HG03342 (cell line): ENCODE data around the gene ACOX2.
"Not testable (repeated sequence)": the region's sequence is repeated elsewhere in the genome, so short reads cannot be mapped to it uniquely, and the experiment has no call there.

Experiments used
- ATAC-seq: cut with Tn5 transposase; IDR thresholded peaks from one replicate; pipeline ENCODE4 v1.9.1; 2021; ENCODE audit warnings: mild to moderate bottlenecking, moderate library complexity; ENCODE audit not compliant: unreplicated experiment

ACOX2 gene

GRCh38 chr3:58535531-58536500 is 1.2 kb downstream of the ACOX2 start:
- ATAC-seq: no peak

DNA sequence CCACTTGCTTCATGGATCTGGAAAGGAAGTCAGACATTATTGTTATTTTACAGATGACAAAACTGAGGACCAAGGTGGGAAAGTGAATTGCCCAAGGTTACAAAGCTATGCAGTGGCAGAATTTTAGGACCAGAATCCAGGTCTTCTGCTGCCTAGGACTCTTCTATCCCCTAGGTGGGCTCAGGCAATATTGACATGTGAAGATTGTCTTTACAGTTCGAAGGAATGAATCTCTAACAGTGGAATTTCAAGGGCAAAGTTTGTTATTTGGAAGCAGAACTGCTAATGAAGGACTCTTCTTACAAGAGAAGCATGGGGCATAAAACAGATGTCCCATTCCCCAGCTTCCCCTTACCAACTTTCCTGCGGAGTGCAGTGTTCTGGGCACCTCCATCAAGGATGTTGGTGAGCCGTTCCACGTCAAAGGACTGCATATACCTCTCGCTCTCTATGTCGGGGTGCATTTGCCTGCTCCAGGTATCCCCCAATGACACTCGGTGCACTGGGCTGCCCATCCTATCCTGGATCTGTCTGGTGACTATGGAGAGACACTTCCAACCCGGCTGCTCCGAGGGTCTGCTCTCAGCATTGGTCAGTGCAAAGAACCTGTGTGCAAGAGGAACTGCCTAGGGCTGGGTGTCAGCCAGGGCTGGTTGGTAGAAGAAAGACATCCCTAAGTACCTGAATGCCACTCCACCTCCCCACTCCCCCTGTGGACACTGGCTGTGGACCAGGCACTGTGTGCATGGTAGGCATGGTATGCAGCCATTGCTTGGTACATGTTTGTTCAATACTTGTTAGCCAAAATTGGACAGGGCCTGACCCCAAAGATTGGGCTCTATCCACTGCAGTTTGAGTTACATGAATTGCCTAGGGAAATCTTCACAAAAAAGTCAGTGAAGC is 2.1 kb downstream of the ACOX2 start:
- ATAC-seq: no peak

DNA sequence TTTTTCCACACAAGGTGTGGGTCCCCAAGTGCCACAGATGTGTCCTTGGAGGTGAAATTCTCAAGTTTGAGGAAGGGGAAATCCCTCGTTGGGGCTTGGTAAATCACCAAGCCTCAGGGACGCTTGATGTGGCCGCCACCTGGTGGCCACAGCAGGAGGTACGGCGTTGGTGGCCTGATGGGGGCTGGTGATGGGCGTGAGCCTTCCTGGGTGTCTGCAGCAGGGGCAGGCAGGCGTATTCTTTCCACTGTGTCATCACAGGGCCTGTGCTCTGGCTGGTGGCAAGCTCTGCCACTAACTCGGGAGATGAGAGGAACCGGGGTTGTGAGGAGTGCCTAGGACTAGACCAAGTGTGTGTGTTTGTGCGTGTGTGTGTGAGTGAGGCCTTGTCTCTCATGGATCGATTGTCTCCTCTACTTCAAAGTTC is 4.2 kb downstream of the ACOX2 start:
- ATAC-seq: peak; percentile 93

- no peak for ATAC-seq
Observed at GRCh38 chr3:58531956-58532355, 5.0 kb downstream of the ACOX2 start.

- no peak for ATAC-seq
Observed at GRCh38 chr3:58531555-58531954, 5.4 kb downstream of the ACOX2 start.

DNA sequence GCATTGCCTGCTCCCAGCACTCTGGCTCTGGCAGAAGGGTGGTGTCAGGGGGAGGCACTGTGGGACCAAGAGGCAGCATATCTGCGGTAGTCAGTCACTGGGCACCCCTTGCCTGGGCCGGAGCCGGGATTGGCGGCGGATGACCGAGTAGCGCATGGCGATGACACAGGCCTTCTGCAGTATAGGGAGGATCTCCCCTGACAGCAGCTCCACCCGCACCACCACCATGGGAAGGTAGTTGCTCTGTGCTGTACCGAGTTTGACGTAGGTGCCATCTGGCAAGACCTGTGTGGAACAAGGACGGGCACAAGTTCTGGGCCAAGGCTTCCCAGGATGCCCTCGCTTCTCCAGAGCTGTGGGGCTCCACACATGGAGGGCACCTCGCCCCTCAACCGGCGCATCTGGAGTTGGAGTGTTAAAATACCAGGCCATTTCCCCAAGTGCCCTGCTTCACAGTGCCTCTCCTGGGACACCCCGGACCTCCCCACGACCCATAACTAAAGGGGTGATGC is 6.6 kb downstream of the ACOX2 start:
- ATAC-seq: no peak

- ATAC-seq: no peak
Observed at GRCh38 chr3:58529516-58530353, 7.3 kb downstream of the ACOX2 start.

- no peak for ATAC-seq
Observed at GRCh38 chr3:58528629-58529028, 8.4 kb downstream of the ACOX2 start.

DNA sequence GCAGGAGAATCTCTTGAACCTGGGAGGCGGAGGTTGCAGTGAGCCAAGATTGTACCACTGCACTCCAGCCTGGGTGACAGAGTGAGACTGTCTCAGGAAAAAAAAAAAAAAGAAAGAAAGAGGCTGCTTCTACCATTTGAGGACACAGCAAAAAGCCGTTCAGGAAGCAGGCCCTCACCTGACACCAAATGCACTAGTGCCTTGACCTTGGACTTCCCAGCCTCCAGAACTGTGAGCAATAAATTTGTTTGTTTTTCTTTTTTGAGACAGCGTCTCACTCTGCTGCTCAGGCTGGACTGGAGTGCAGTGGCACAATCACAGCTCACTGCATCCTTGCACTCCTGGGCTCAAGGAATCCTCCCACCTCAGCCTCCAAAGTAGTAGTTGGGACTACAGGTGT is 9.6 kb downstream of the ACOX2 start:
- not testable (repeated sequence) for ATAC-seq

DNA sequence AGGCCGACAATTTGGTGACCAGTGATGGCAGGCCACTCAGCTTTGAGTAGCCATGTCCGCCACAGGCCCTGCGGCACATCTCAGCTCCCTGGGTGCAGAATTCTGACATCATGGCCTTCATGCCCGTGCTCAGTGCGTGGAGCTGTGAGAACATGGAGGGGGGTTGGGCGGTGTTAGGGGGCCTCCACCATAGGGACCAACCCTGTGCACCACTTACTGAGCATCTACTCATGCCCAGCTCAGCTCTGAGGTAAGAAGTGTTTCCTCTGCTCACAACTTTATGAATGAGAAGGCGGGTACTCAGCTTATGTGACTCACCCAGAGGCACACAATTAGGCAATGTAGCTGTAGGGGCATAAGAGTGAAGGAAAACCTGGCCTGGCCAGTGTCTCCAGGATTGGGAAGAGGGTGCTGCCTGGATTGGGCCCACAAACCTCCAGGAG is 10.5 kb downstream of the ACOX2 start:
- ATAC-seq: no peak

- no peak for ATAC-seq
Observed at GRCh38 chr3:58524326-58524888, 12.6 kb downstream of the ACOX2 start.

DNA sequence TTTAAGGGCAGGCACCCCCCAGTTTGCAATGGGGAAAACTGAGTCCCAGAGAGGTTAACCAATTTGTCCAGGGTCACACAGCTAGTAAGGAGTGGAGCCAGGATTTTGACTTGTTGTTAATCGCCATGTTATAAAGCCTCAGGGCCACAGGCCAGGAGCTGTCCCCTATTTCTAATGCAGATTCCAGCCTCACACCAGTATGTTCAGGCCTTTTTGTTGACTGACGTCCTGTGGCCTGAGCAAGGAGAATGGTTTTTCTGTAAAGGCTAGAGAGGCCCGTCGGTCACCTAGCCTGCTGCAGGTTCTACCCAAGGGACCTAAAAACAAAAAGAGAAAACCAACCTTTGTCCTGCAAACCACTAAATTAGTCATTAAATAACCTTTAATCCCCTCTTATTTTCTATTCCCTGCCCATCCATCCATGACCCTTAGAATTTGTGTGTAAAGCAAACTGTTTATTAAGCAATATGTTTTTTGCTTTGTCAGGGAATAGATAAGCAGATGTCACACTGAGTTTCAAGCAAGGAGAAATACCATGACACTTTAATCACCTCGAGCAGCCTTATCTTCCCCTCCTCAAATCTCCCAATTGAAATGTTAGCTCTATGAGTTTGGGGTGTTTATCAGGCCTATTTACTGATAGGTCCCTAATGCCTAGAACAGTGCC is 14.1 kb downstream of the ACOX2 start:
- ATAC-seq: no peak

DNA sequence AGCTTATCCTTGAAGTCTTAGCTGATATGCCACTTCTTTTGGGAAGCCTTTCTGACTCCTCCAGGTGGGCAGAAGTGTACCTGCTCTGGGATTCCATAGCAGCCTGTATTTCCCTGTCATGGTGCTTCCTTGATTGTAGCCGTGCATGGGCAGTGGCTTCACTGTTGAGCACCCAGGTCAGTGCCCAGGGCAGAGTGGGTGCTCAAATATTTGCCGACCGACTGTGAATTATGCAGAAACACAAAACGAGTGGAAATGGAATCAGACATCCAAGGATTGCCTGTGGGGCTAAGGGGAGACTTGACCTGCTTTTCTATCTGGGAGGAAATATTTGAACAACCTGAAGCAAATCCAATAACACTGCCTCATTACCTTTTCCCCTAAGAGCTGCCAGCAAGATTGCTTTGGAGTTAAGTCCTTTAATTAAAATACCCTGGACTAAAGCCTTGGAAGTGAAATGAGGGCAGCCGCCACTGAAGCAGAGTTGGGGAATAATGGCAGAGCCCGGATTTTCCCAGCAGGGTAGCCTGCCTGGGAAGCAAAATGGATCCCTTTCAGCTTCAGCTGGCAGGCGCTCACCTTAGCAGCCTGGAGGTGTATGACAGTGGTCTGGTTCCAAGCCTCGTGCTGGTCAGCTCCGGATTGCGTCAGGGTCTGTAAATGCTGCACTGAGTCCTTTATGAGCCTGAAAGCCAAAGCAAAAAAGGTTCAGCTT is 14.9 kb downstream of the ACOX2 start:
- no peak for ATAC-seq

DNA sequence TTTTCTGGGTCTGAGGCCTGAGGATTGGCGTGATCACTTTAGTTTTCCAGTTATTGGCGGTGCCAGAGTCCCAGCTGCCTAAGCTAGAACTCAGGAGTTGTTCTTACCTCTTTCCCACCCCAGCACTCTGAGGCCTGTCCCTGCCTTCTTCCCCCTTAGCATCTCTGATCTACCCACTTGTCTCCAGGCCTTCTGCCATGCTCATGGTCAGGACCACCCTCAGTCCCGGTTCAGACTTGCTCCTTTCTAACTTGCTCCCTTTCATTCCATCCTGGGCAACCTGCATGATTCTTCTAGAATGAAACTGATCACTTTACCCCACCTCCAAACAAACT is 15.7 kb downstream of the ACOX2 start:
- ATAC-seq: no peak

DNA sequence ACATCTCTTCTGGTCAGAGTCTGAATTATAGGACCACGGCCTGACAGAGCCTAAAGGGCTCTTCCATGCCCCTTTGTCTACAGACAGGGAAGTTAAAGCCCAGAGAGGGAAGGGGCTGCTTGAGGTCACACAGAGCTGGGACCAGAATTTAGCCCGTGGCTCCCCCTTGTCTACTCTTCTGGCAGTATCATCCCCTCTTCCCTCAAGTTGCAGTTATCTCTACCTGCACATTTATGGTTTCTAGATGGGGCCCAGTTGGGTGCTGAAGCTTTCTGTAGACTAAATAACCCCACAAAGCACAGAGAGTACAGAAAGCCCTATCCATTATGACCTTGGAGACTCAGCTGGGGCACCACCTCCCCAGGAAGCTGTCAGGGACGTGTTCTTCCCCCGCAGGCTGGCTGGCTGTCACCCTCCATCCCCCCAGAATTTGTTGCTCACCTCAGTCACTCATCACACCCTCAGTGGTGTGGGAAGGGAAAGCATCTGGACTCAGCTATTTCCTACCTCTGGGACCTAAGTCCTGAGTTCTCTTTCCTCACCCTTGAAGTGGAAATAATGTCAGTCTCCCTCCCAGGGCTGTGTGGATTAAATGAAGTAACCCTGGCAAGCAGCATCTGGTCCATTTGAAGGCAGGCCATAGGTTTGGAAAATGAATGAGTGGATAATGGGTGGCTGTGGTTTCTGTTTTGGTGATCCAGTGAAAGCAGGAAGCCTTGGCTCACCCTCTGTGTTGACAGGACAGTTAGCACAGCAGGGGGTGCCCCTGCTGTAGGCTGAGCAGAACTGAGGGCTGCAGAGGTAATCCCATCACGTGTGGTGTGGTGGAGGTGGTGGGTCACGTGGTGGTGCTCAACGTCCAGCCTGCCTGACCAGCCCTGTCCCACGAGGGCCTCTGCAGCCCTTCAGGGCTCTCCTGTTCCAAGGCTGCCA is 16.3 kb downstream of the ACOX2 start:
- ATAC-seq: no peak

DNA sequence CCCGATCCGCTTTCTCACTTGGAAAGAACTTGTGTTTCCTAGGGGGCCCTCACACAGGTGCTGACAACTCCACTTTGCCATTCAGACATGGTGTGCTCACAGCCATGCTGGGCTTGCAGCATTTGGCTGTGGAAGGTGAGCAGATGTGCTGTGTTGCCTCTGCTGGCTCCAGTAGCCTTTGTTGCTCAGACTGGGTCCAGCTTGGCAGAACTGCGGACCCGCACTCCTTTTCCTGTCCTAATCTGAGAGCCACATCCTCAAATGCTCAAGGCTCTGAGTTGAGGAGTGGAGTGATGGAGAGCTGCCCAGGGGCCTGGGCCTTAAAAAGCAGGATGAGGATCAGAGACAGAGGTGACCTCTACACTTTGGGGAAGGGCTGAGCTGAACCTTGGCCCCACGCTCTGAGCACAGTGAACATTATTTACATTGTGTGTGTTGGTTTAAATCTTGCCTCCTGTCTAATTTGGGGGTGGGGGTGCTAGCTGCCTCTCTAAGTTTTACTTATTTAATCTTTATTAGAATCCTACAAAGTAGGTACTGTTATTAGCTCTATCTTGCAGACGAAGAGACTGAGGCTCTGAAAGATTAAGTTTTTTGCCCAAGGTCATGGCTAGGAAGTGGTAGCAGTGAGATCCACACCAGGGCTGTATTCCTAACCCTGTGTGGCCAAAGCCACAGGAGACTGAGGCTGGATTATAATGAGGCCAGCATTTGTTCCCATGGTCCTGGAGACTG is 17.2 kb downstream of the ACOX2 start:
- no peak for ATAC-seq

DNA sequence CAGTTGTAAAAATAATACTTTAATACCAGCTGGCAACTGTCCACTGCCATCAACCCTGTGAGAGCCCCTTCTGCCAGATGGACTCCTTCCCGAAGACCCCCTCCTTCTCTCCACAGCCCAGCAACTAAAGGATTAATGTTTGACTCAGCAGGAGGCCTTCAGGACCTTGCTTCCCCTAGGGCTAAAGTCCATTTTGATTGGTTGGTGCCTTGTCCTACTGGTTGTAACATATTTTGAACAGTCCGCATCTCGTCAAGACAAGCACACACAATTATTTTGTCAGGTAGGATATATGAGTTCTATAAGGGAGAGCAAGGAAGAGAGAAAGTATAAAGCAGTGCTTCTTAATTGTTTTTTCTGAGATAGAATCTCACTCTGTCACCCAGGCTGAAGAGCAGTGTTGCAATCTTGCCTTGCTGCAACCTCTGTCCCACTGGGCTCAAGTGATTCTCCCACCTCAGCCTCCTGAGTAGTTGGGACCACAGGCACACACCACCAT is 18.6 kb downstream of the ACOX2 start:
- no peak for ATAC-seq
